K562 (cell line): ENCODE results near the gene FLAD1. TPM values are rescaled to one million over a fixed set of nuclear protein-coding genes. Genes with fewer than 3 reads are reported as not detected.
A peak's percentile ranks its signal among the peaks of the same experiment; 100 is the strongest.

Experiments
- CHAMP1 ChIP-seq: fragments of 450-650 bp; IDR thresholded peaks from 2 replicates; pipeline ENCODE4 v1.6.1; 2016; ENCODE audit warnings: mild to moderate bottlenecking
- DEAF1 ChIP-seq: fragments of 450-650 bp; formaldehyde crosslinking; IDR thresholded peaks from 2 replicates; pipeline ENCODE4 v1.4.0; 2020; ENCODE audit warnings: mild to moderate bottlenecking, moderate library complexity
- ETV6 ChIP-seq, 3 experiments: fragments of 150-350 bp in 1 of 3; sonication (generic) in 1 of 3; formaldehyde crosslinking in 1 of 3; IDR thresholded peaks; 2 replicates each; pipeline versions ENCODE4 v1.6.1 to v1.8.0; 2014 to 2022; ENCODE audit warnings: borderline replicate concordance in 2 of 3, low read depth in 2 of 3, antibody characterized with exemption in 1 of 3, low read length in 1 of 3, mild to moderate bottlenecking in 1 of 3, missing genetic modification reagents in 1 of 3
- FIP1L1 ChIP-seq: fragments of 200-400 bp; formaldehyde crosslinking; IDR thresholded peaks from 2 replicates; pipeline ENCODE4 v1.6.1; 2018; ENCODE audit warnings: mild to moderate bottlenecking, low read depth, low read length; ENCODE audit not compliant: poor library complexity, severe bottlenecking
- FUS ChIP-seq: fragments of 200-400 bp; formaldehyde crosslinking; optimal IDR thresholded peaks from 2 replicates; pipeline ENCODE3; 2017; ENCODE audit warnings: low read depth, low read length
- ID3 ChIP-seq, 2 experiments: fragments of 250-450 bp in 1 of 2; fragments of 450-650 bp in 1 of 2; sonication (Bioruptor Pico) in 1 of 2; IDR thresholded peaks; 2 replicates each; pipeline versions ENCODE4 v1.6.1 to v1.8.0; 2016 to 2021; ENCODE audit warnings: mild to moderate bottlenecking in 2 of 2, moderate library complexity in 2 of 2, missing compliant biosample characterization in 1 of 2, missing genetic modification characterization in 1 of 2
- PHTF2 ChIP-seq: fragments of 250-450 bp; sonication (Bioruptor Pico); IDR thresholded peaks from 2 replicates; pipeline ENCODE4 v1.5.0; 2021; ENCODE audit warnings: mild to moderate bottlenecking
- RAD21 ChIP-seq, 2 experiments: fragments of 250-450 bp in 1 of 2; fragments of 450-650 bp in 1 of 2; sonication (Bioruptor Pico) in 1 of 2; formaldehyde crosslinking in 1 of 2; IDR thresholded peaks in 1 of 2; conservative IDR thresholded peaks in 1 of 2; 2 replicates each; pipeline versions ENCODE4 v1.4.0 to v1.8.0; 2020 to 2022; ENCODE audit warnings: mild to moderate bottlenecking in 2 of 2, moderate library complexity in 1 of 2
- SETDB1 ChIP-seq: IDR thresholded peaks from one replicate; pipeline ENCODE4 v1.6.1; 2012; ENCODE audit warnings: low read length, control low read depth, inconsistent platforms
- SIRT6 ChIP-seq: IDR thresholded peaks from one replicate; pipeline ENCODE4 v1.6.1; 2012; ENCODE audit warnings: low read depth, mild to moderate bottlenecking, control low read depth, inconsistent platforms, low read length, moderate library complexity
- SREBF1 ChIP-seq: fragments of 150-350 bp; IDR thresholded peaks from 2 replicates; pipeline ENCODE4 v1.6.1; 2014; ENCODE audit warnings: antibody characterized with exemption, low read depth, low read length, borderline replicate concordance
- TRIM24 ChIP-seq, 2 experiments: fragments of 450-650 bp; IDR thresholded peaks; 2 replicates each; pipeline ENCODE4 v1.6.1; 2016
- XRCC3 ChIP-seq: fragments of 450-650 bp; IDR thresholded peaks from 2 replicates; pipeline ENCODE4 v1.6.1; 2017; ENCODE audit warnings: mild to moderate bottlenecking, moderate library complexity
- ZBTB8A ChIP-seq: fragments of 450-650 bp; IDR thresholded peaks from 2 replicates; pipeline ENCODE4 v1.6.1; 2018; ENCODE audit warnings: mild to moderate bottlenecking, moderate library complexity; ENCODE audit not compliant: partially characterized antibody
- ZNF140 ChIP-seq: fragments of 250-450 bp; sonication (Bioruptor Pico); IDR thresholded peaks from 2 replicates; pipeline ENCODE4 v1.8.0; 2021; ENCODE audit warnings: moderate library complexity, mild to moderate bottlenecking, inconsistent platforms
- ZNF316 ChIP-seq: fragments of 450-650 bp; IDR thresholded peaks from 2 replicates; pipeline ENCODE4 v1.6.1; 2016
- ZNF655 ChIP-seq: fragments of 250-450 bp; sonication (Bioruptor Pico); IDR thresholded peaks from 2 replicates; pipeline ENCODE4 v1.5.0; 2021
- polyA plus RNA-seq, 8 experiments: library from polyadenylated mRNA; depleted of rRNA in 4 of 8; stranded (reverse) in 5 of 8; unstranded in 3 of 8; fragments of >200 nt; fragmentation: Nextera tagmentation in 2 of 8; fragmentation: Illumina TruSeq in 1 of 8; extraction: Ambion mirVana in 2 of 8; extraction: Trizol in 1 of 8; gene quantifications; 2 replicates each; pipeline versions ENCODE4 v1.2.1 to v1.2.3, GENCODE V29; 2011 to 2014; ENCODE audit warnings: inconsistent platforms in 1 of 8, missing spikeins in 1 of 8
- total RNA-seq, 7 experiments: library from RNA; depleted of rRNA in 6 of 7; stranded (reverse); fragments of >200 nt in 6 of 7; fragmentation: Illumina TruSeq in 2 of 7; extraction: Trizol in 2 of 7; gene quantifications; 2 replicates each; pipeline versions ENCODE4 v1.2.1 to v1.2.3, GENCODE V29; 2011 to 2021; ENCODE audit warnings: low replicate concordance in 1 of 7
- TF ChIP-seq, protein P1 (sequence below): fragments of 250-450 bp; sonication (Bioruptor Pico); IDR thresholded peaks from 2 replicates; pipeline ENCODE4 v1.5.1; 2021; ENCODE audit warnings: mild to moderate bottlenecking

FLAD1 gene
- total and polyA plus RNA-seq, 9 of the 15 experiments (the other 6 are each of a cell fraction or from before 2014, with no cell fraction given): 24.9 to 85.8 (median 67.0) TPM

- no peak for TF ChIP-seq SIRT6
- no peak for TF ChIP-seq CHAMP1
- TF ChIP-seq ZNF655 (CRISPR knock-in tag): no peak
- no peak for TF ChIP-seq ZNF140
- TF ChIP-seq ZNF316: no peak
- no peak for TF ChIP-seq SETDB1
- peak; percentile 83; the same call in 1 of the 2 replicates for TF ChIP-seq SREBF1
- TF ChIP-seq PHTF2 (CRISPR knock-in tag): no peak
- no peak for TF ChIP-seq TRIM24 (IDR thresholded peaks at IDR 0.05)
- TF ChIP-seq ID3 (CRISPR knock-in tag; IDR thresholded peaks at IDR 0.05): no peak
- no peak for TF ChIP-seq ID3 (tag; IDR thresholded peaks at IDR 0.05)
- peak in 1 of 2 experiments; percentile 30; a peak in 2 of 4 replicates for TF ChIP-seq RAD21 (CRISPR knock-in tag; conservative IDR thresholded peaks at IDR 0.05 in 1 of 2, IDR thresholded peaks at IDR 0.05 in 1 of 2)
- TF ChIP-seq, protein P1, sequence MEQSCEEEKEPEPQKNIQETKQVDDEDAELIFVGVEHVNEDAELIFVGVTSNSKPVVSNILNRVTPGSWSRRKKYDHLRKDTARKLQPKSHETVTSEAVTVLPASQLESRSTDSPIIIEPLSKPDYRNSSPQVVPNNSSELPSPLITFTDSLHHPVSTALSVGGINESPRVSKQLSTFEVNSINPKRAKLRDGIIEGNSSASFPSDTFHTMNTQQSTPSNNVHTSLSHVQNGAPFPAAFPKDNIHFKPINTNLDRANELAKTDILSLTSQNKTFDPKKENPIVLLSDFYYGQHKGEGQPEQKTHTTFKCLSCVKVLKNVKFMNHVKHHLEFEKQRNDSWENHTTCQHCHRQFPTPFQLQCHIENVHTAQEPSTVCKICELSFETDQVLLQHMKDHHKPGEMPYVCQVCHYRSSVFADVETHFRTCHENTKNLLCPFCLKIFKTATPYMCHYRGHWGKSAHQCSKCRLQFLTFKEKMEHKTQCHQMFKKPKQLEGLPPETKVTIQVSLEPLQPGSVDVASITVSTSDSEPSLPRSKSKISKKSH (CRISPR knock-in tag): no peak
- TF ChIP-seq FUS: no peak
- no peak for TF ChIP-seq ZBTB8A
- TF ChIP-seq ETV6 (IDR thresholded peaks at IDR 0.05; ENCODE audit: borderline replicate concordance in 1 of 2, low read depth in 2 of 2, low read length in 1 of 2): no peak
- no peak for TF ChIP-seq ETV6 (CRISPR knock-in tag; IDR thresholded peaks at IDR 0.05; ENCODE audit: borderline replicate concordance)
- TF ChIP-seq FIP1L1: no peak
- no peak for TF ChIP-seq XRCC3
- TF ChIP-seq DEAF1 (CRISPR knock-in tag): 0 out of 2 replicates have a peak, but pooled peaks have one; percentile 21
Observed at GRCh38 chr1:154937085-154937987, 45.8 kb upstream of the FLAD1 start (continued).
